ENCODE data around the gene DNMBP. TPM values are rescaled to one million over a fixed set of nuclear protein-coding genes. Genes with fewer than 3 reads are reported as not detected.

The DNMBP gene
- total and polyA plus RNA-seq, 2 experiments from 2014 or later: 13.9 to 18.2 TPM

- Histone ChIP-seq H3K4me3 (no peak overlapping the region), H3K36me3 (replicated peaks; ENCODE audit: insufficient read depth, low read depth) (peaks cover 3% of the 10 kb centered on the region), H4K20me1 (ENCODE audit: insufficient read depth, poor library complexity, severe bottlenecking) (no peaks in the 10 kb centered on the region), H3K27ac (no peak overlapping the region), H2AFZ (no peak overlapping the region), H3K9me2 (replicated peaks; ENCODE audit: insufficient read depth) (no peaks in the 10 kb centered on the region), H3K27me3 (no peaks in the 10 kb centered on the region), H3K79me2 (no peaks in the 10 kb centered on the region), H3K4me1 (ENCODE audit: insufficient read depth) (no peaks in the 10 kb centered on the region), H3K4me2 (no peak overlapping the region), H3K9me3 (ENCODE audit: low read depth) (no peaks in the 10 kb centered on the region)
- no peak for DNase-seq (ENCODE audit: low spot score)
- TF ChIP-seq EZH2phosphoT487 (IDR thresholded peaks at IDR 0.05; ENCODE audit: low read depth, severe bottlenecking, unreplicated experiment) (no peak), CTCF (IDR thresholded peaks at IDR 0.05; ENCODE audit: poor library complexity) (no peak), EZH2 (IDR thresholded peaks at IDR 0.05; ENCODE audit: borderline replicate concordance) (no peak)
- WGBS (ENCODE audit: low lambda C conversion rate, missing lambda C conversion rate): 92% methylated on average over 4 of the region's 4 CpGs
Observed at GRCh38 chr10:99894613-99895012, 115.1 kb downstream of the DNMBP start.

GRCh38 chr10:99888622-99889021 lies 121.1 kb downstream of the DNMBP start:
- Histone ChIP-seq H3K4me2 (no peak overlapping the region), H3K79me2 (no peaks in the 10 kb centered on the region), H4K20me1 (ENCODE audit: insufficient read depth, poor library complexity, severe bottlenecking) (no peaks in the 10 kb centered on the region), H3K27ac (no peak overlapping the region), H3K4me3 (no peak overlapping the region), H3K36me3 (replicated peaks; ENCODE audit: insufficient read depth, low read depth) (peaks cover 8% of the 10 kb centered on the region), H3K9me2 (replicated peaks; ENCODE audit: insufficient read depth) (no peaks in the 10 kb centered on the region), H2AFZ (no peak overlapping the region), H3K27me3 (no peaks in the 10 kb centered on the region), H3K4me1 (ENCODE audit: insufficient read depth) (no peaks in the 10 kb centered on the region), H3K9me3 (ENCODE audit: low read depth) (no peaks in the 10 kb centered on the region)
- TF ChIP-seq CTCF (IDR thresholded peaks at IDR 0.05; ENCODE audit: poor library complexity) (no peak), EZH2phosphoT487 (IDR thresholded peaks at IDR 0.05; ENCODE audit: low read depth, severe bottlenecking, unreplicated experiment) (no peak), EZH2 (IDR thresholded peaks at IDR 0.05; ENCODE audit: borderline replicate concordance) (no peak)
- WGBS (ENCODE audit: low lambda C conversion rate, missing lambda C conversion rate): 89% methylated on average over 4 of the region's 4 CpGs
- no peak for DNase-seq (ENCODE audit: low spot score)

GRCh38 chr10:99883523-99883922 lies 126.2 kb downstream of the DNMBP start:
- no peak overlapping the region for H3K4me2 ChIP-seq
- 73% methylated on average over 2 of the region's 2 CpGs for WGBS (ENCODE audit: low lambda C conversion rate, missing lambda C conversion rate)
- H3K27me3 ChIP-seq: no peaks in the 10 kb centered on the region
- no peaks in the 10 kb centered on the region for H4K20me1 ChIP-seq (ENCODE audit: insufficient read depth, poor library complexity, severe bottlenecking)
- H3K9me2 ChIP-seq (replicated peaks; ENCODE audit: insufficient read depth): no peaks in the 10 kb centered on the region
- no peak overlapping the region for H2AFZ ChIP-seq
- no peaks in the 10 kb centered on the region for H3K79me2 ChIP-seq
- H3K27ac ChIP-seq: no peak overlapping the region
- H3K9me3 ChIP-seq (ENCODE audit: low read depth): no peaks in the 10 kb centered on the region
- no peak for DNase-seq (ENCODE audit: low spot score)
- peaks cover 7% of the 10 kb centered on the region for H3K36me3 ChIP-seq (replicated peaks; ENCODE audit: insufficient read depth, low read depth)
- no peaks in the 10 kb centered on the region for H3K4me1 ChIP-seq (ENCODE audit: insufficient read depth)
- no peak overlapping the region for H3K4me3 ChIP-seq
- TF ChIP-seq CTCF (IDR thresholded peaks at IDR 0.05; ENCODE audit: poor library complexity): no peak
- no peak for TF ChIP-seq EZH2phosphoT487 (IDR thresholded peaks at IDR 0.05; ENCODE audit: low read depth, severe bottlenecking, unreplicated experiment)
- TF ChIP-seq EZH2 (IDR thresholded peaks at IDR 0.05; ENCODE audit: borderline replicate concordance): no peak

GRCh38 chr10:99881371-99881770 lies 128.4 kb downstream of the DNMBP start:
- WGBS (ENCODE audit: low lambda C conversion rate, missing lambda C conversion rate): 91% methylated on average over 5 of the region's 5 CpGs
- H3K4me1 ChIP-seq (ENCODE audit: insufficient read depth): no peaks in the 10 kb centered on the region
- peaks cover 7% of the 10 kb centered on the region for H3K36me3 ChIP-seq (replicated peaks; ENCODE audit: insufficient read depth, low read depth)
- H3K27me3 ChIP-seq: no peaks in the 10 kb centered on the region
- H4K20me1 ChIP-seq (ENCODE audit: insufficient read depth, poor library complexity, severe bottlenecking): no peaks in the 10 kb centered on the region
- no peak for TF ChIP-seq EZH2phosphoT487 (IDR thresholded peaks at IDR 0.05; ENCODE audit: low read depth, severe bottlenecking, unreplicated experiment)
- no peak for TF ChIP-seq CTCF (IDR thresholded peaks at IDR 0.05; ENCODE audit: poor library complexity)
- TF ChIP-seq EZH2 (IDR thresholded peaks at IDR 0.05; ENCODE audit: borderline replicate concordance): no peak
- H3K79me2 ChIP-seq: no peaks in the 10 kb centered on the region
- no peak overlapping the region for H2AFZ ChIP-seq
- H3K4me2 ChIP-seq: no peak overlapping the region
- H3K4me3 ChIP-seq: no peak overlapping the region
- no peak for DNase-seq (ENCODE audit: low spot score)
- no peak overlapping the region for H3K27ac ChIP-seq
- no peaks in the 10 kb centered on the region for H3K9me3 ChIP-seq (ENCODE audit: low read depth)
- no peaks in the 10 kb centered on the region for H3K9me2 ChIP-seq (replicated peaks; ENCODE audit: insufficient read depth)

Measured in hepatocyte (in vitro differentiated cells).